ENCODE results near the gene TRAF7. TPM values are rescaled to one million over a fixed set of nuclear protein-coding genes. Genes with fewer than 3 reads are reported as not detected.

The TRAF7 gene
- total RNA-seq, 3 donors from 2014 or later, result 91.5 to 104 (median 94.0) TPM

GRCh38 chr16:2195322-2196161, 40.0 kb downstream of the TRAF7 start:
- TF ChIP-seq CTCF (IDR thresholded peaks at IDR 0.05), result no peak
- Histone ChIP-seq H3K9me3 (no peaks in the 10 kb centered on the region), H3K4me3 (no peak overlapping the region), H3K4me1 (ENCODE audit: low read depth) (peaks cover 14% of the 10 kb centered on the region), H3K36me3 (ENCODE audit: low read depth) (no peaks in the 10 kb centered on the region)
- intact Hi-C loops (cut with DNase I, micrococcal nuclease), result no loop called here
- peak; percentile 35 for ATAC-seq
- DNase-seq, result no peak

- no peak within 1 kb of the TSS for H3K4me3 ChIP-seq
- H3K36me3 ChIP-seq (ENCODE audit: low read depth), result no peaks in the 10 kb centered on the region
- ATAC-seq (no peak), DNase-seq (no peak)
- intact Hi-C loops (cut with DNase I, micrococcal nuclease), result no loop called here
- peaks cover 14% of the 10 kb centered on the region for H3K4me1 ChIP-seq (ENCODE audit: low read depth)
- no peak for TF ChIP-seq CTCF (IDR thresholded peaks at IDR 0.05)
- no peaks in the 10 kb centered on the region for H3K9me3 ChIP-seq
Observed at GRCh38 chr16:2196162-2196980, 40.8 kb downstream of the TRAF7 start, which contains the start of gene CASKIN1. Gene CASKIN1 (minus strand): TSS chr16:2196605. CDS start chr16:2196432, 173 bp downstream.

DNA sequence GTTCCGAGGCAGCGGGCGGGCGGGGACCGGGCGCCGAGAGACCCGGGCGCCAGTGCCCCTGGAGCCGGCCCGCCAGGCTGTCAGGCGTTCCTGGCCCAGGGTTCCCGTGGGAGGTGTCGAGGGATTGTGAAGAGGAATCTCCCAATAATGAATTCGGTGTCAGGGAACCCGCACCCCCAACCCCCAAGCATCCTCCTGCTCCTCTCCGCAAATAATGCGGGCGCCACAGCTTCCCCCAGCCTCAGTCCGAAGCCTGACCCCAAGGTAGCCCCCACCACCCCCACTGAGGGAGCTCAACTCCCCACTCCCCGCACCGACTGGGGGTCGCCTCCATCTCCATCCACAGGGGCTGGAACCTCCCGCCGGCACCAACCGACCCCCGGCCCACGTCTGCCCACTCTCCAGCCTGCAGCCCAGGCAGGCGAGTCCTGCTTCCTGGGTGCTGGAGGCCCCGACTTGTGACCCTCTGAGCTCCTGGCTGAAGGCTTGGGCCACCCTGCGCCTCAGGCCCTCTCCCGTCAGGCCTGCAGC, 41.5 kb downstream of the TRAF7 start:
- ATAC-seq (no peak), DNase-seq (no peak)
- no peak for TF ChIP-seq CTCF (IDR thresholded peaks at IDR 0.05)
- Histone ChIP-seq H3K36me3 (ENCODE audit: low read depth) (no peaks in the 10 kb centered on the region), H3K9me3 (no peaks in the 10 kb centered on the region), H3K4me3 (no peak overlapping the region), H3K4me1 (ENCODE audit: low read depth) (peaks cover 14% of the 10 kb centered on the region)
- intact Hi-C loops (cut with DNase I, micrococcal nuclease), result no loop called here

DNA sequence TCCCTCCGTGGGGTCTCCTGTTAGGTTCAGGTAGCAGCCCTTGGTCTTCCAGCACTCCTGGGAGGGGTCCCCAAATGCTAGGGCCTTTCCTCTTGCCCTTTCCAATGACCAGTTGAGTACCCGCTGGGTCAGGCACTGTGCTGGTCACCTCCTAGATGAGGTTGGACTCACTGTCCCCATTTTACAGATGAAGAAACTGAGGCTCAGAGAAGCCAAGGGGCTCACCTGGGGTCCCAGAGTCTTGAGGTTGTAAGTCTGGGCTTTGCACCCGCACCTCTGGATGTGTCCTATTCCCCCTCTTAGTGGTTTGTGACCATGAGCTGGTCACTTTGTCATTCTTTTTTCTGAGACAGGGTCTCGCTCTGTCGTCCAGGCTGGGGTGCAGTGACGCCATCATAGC, 42.2 kb downstream of the TRAF7 start:
- intact Hi-C loops (cut with DNase I, micrococcal nuclease), result no loop called here
- Histone ChIP-seq H3K36me3 (ENCODE audit: low read depth) (no peaks in the 10 kb centered on the region), H3K9me3 (no peaks in the 10 kb centered on the region), H3K4me1 (ENCODE audit: low read depth) (peaks cover 14% of the 10 kb centered on the region), H3K4me3 (no peak overlapping the region)
- ATAC-seq, result no peak
- DNase-seq, result no peak
- TF ChIP-seq CTCF (IDR thresholded peaks at IDR 0.05), result no peak

- ATAC-seq (no peak), DNase-seq (no peak)
- peaks cover 14% of the 10 kb centered on the region for H3K4me1 ChIP-seq (ENCODE audit: low read depth)
- intact Hi-C loops (cut with DNase I, micrococcal nuclease), result no loop called here
- no peaks in the 10 kb centered on the region for H3K36me3 ChIP-seq (ENCODE audit: low read depth)
- no peaks in the 10 kb centered on the region for H3K9me3 ChIP-seq
- no peak for TF ChIP-seq CTCF (IDR thresholded peaks at IDR 0.05)
- no peak overlapping the region for H3K4me3 ChIP-seq
Observed at GRCh38 chr16:2198283-2198682, 42.7 kb downstream of the TRAF7 start.

All from mucosa of descending colon (tissue), 3 donors.